Caco-2 (cell line): Measurements from ENCODE around the gene VTI1A. TPM values are rescaled to one million over a fixed set of nuclear protein-coding genes. Genes with fewer than 3 reads are reported as not detected.

Experiments used
- BruUV-seq: library from RNA; stranded (reverse); fragments of 400-500 nt; replicated peaks from 2 replicates; lab custom pipeline; 2021; lab: Mats Ljungman, UMichigan
- CTCF ChIA-PET: fragments of 300-600 bp; sonication (Branson Sonifier 250); formaldehyde crosslinking; loops from one replicate; lab custom pipeline; 2022; ENCODE audit warnings: antibody characterized with exemption; lab: Charles Lee
- POLR2A ChIA-PET: fragments of 300-600 bp; sonication (Branson Sonifier 250); formaldehyde crosslinking; loops from one replicate; lab custom pipeline; 2022; ENCODE audit warnings: antibody characterized with exemption; lab: Charles Lee
- DNase-seq, 2 experiments: peaks; one replicate each; pipeline versions ENCODE4 v3.0.0 to v3.0.0-alpha.2; 2020 to 2022
- H3K27me3 ChIP-seq: replicated peaks from 2 replicates; pipeline ENCODE4 v1.6.0; 2011; ENCODE audit warnings: low read length; ENCODE audit not compliant: control insufficient read depth, insufficient read depth
- H3K36me3 ChIP-seq: 2 replicates; pipeline ENCODE4 v1.5.1; 2011; ENCODE audit warnings: low read length; ENCODE audit not compliant: control insufficient read depth, insufficient read depth
- H3K4me1 ChIP-seq: fragments of 250-450 bp; sonication (Bioruptor Pico); 2 replicates; pipeline ENCODE4 v1.5.1; 2020; ENCODE audit warnings: mild to moderate bottlenecking
- H3K4me3 ChIP-seq: 2 replicates; pipeline ENCODE4 v1.5.1; 2011; ENCODE audit warnings: low read depth, mild to moderate bottlenecking, control low read depth, low read length
- H3K9me3 ChIP-seq: fragments of 250-450 bp; sonication (Bioruptor Pico); 2 replicates; pipeline ENCODE4 v1.5.1; 2020; ENCODE audit warnings: mild to moderate bottlenecking, moderate library complexity
- H3K27ac Mint-ChIP-seq: one replicate; pipeline ENCODE4 v1.8.0; 2022; ENCODE audit warnings: mixed read lengths; ENCODE audit not compliant: unreplicated experiment
- H3K27me3 Mint-ChIP-seq: one replicate; pipeline ENCODE4 v1.8.0; 2022; ENCODE audit warnings: mixed read lengths; ENCODE audit not compliant: insufficient read depth, unreplicated experiment
- H3K36me3 Mint-ChIP-seq: one replicate; pipeline ENCODE4 v1.8.0; 2022; ENCODE audit warnings: mild to moderate bottlenecking, mixed read lengths; ENCODE audit not compliant: insufficient read depth, unreplicated experiment
- H3K4me1 Mint-ChIP-seq: one replicate; pipeline ENCODE4 v1.8.0; 2022; ENCODE audit warnings: low read depth, mixed read lengths; ENCODE audit not compliant: unreplicated experiment
- H3K4me3 Mint-ChIP-seq: one replicate; pipeline ENCODE4 v1.8.0; 2022; ENCODE audit warnings: mild to moderate bottlenecking, moderate library complexity, mixed read lengths; ENCODE audit not compliant: unreplicated experiment
- H3K9me3 Mint-ChIP-seq: one replicate; pipeline ENCODE4 v1.8.0; 2022; ENCODE audit warnings: mixed read lengths; ENCODE audit not compliant: unreplicated experiment
- CTCF ChIP-seq, 2 experiments: fragments of 200-600 bp in 1 of 2; IDR thresholded peaks; 1 replicate in 1 of 2; 2 replicates in 1 of 2; pipeline versions ENCODE4 v1.5.1 to v1.8.0; 2011 to 2022; ENCODE audit warnings: antibody characterized with exemption in 1 of 2, control low read depth in 1 of 2, inconsistent platforms in 1 of 2, low read depth in 1 of 2, low read length in 1 of 2, mild to moderate bottlenecking in 1 of 2, moderate library complexity in 1 of 2; ENCODE audit not compliant: insufficient read depth in 1 of 2, severe bottlenecking in 1 of 2, unreplicated experiment in 1 of 2
- intact Hi-C: fragments of 100-400 bp; cut with micrococcal nuclease; formaldehyde crosslinking; loops from one replicate; pipeline ENCODE4 v1.10.0; 2022; ENCODE audit not compliant: unreplicated experiment
- total RNA-seq: library from RNA; stranded (reverse); gene quantifications from 2 replicates; pipeline ENCODE4 v1.2.3, GENCODE V29; 2022

VTI1A gene
- total RNA-seq, 1 experiment from 2014 or later, result 45.6 TPM

- no peaks in the 10 kb centered on the region for H3K27me3 Mint-ChIP-seq
- POLR2A ChIA-PET, result no interaction called here
- no peak overlapping the region for H3K27ac Mint-ChIP-seq
- peaks cover 22% of the 10 kb centered on the region for H3K36me3 Mint-ChIP-seq
- no TSS peak for BruUV-seq
- Histone ChIP-seq H3K9me3 (no peaks in the 10 kb centered on the region), H3K27me3 (no peaks in the 10 kb centered on the region), H3K36me3 (no peaks in the 10 kb centered on the region), H3K4me1 (peaks cover 4% of the 10 kb centered on the region; the same call in 1 of the 2 replicates), H3K4me3 (no peak overlapping the region)
- no peak for TF ChIP-seq CTCF (IDR thresholded peaks at IDR 0.05; ENCODE audit: insufficient read depth in 1 of 2, low read depth in 1 of 2, low read length in 1 of 2, severe bottlenecking in 1 of 2, unreplicated experiment in 1 of 2)
- H3K4me1 Mint-ChIP-seq, result no peaks in the 10 kb centered on the region
- DNase-seq, result no peak
- intact Hi-C loops, result no loop called here
- H3K4me3 Mint-ChIP-seq, result no peak overlapping the region
- CTCF ChIA-PET, result no interaction called here
- no peaks in the 10 kb centered on the region for H3K9me3 Mint-ChIP-seq
These were observed 19.8 kb downstream of the VTI1A start for GRCh38 chr10:112466802-112467201.

- Mint-ChIP-seq H3K36me3 (peaks cover 18% of the 10 kb centered on the region), H3K27me3 (no peaks in the 10 kb centered on the region), H3K4me1 (no peaks in the 10 kb centered on the region), H3K4me3 (no peak overlapping the region), H3K9me3 (no peaks in the 10 kb centered on the region), H3K27ac (no peak overlapping the region)
- Histone ChIP-seq H3K9me3 (no peaks in the 10 kb centered on the region), H3K4me1 (peaks cover 8% of the 10 kb centered on the region; the same call in 1 of the 2 replicates), H3K36me3 (no peaks in the 10 kb centered on the region), H3K4me3 (no peak overlapping the region), H3K27me3 (no peaks in the 10 kb centered on the region)
- CTCF ChIA-PET, result no interaction called here
- no TSS peak for BruUV-seq
- DNase-seq, result no peak
- TF ChIP-seq CTCF (IDR thresholded peaks at IDR 0.05; ENCODE audit: insufficient read depth in 1 of 2, low read depth in 1 of 2, low read length in 1 of 2, severe bottlenecking in 1 of 2, unreplicated experiment in 1 of 2), result no peak
- intact Hi-C loops, result no loop called here
- POLR2A ChIA-PET, result no interaction called here
These were observed 20.6 kb downstream of the VTI1A start for GRCh38 chr10:112467541-112468075.

GRCh38 chr10:112471878-112472487 lies 25.0 kb downstream of the VTI1A start:
- ChIA-PET CTCF (interaction anchor here (0.6 to 1.9 kb wide), 13 partner anchors 9 to 913 kb away, joined by 3 to 12 read pairs (median 4); partner anchors contain the start of genes VTI1A and ZDHHC6), POLR2A (interaction anchor here (1.2 kb wide), 1 partner anchor 25 kb away, joined by 4 read pairs; the partner anchor contains the start of genes VTI1A and ZDHHC6)
- peak; percentile 48 to 68 for TF ChIP-seq CTCF (IDR thresholded peaks at IDR 0.05; ENCODE audit: insufficient read depth in 1 of 2, low read depth in 1 of 2, low read length in 1 of 2, severe bottlenecking in 1 of 2, unreplicated experiment in 1 of 2)
- Mint-ChIP-seq H3K36me3 (no peaks in the 10 kb centered on the region), H3K27me3 (no peaks in the 10 kb centered on the region), H3K4me1 (no peaks in the 10 kb centered on the region), H3K4me3 (no peak overlapping the region), H3K9me3 (no peaks in the 10 kb centered on the region), H3K27ac (no peak overlapping the region)
- Histone ChIP-seq H3K36me3 (no peaks in the 10 kb centered on the region), H3K9me3 (no peaks in the 10 kb centered on the region), H3K27me3 (no peaks in the 10 kb centered on the region), H3K4me3 (no peak overlapping the region), H3K4me1 (peaks cover 8% of the 10 kb centered on the region; the same call in 1 of the 2 replicates)
- intact Hi-C loops, result loop anchor here (1.0 to 2.0 kb wide), 2 partner anchors 25 to 37 kb away; partner anchors contain the start of genes VTI1A and ZDHHC6
- peak in 1 of 2 experiments; percentile 21 for DNase-seq
- BruUV-seq, result no TSS peak
